NCI-H526 treated with DMSO at 0.1 percent for 48 hours (cell line): Measurements from ENCODE around the gene ASIC1.
"Not testable (repeated sequence)": the region's sequence is repeated elsewhere in the genome, so short reads cannot be mapped to it uniquely, and the experiment has no call there.

ENCODE experiments used
- DNase-seq: peaks from one replicate; lab custom pipeline; 2025; lab: John Stamatoyannopoulos, UW

The ASIC1 gene

DNA sequence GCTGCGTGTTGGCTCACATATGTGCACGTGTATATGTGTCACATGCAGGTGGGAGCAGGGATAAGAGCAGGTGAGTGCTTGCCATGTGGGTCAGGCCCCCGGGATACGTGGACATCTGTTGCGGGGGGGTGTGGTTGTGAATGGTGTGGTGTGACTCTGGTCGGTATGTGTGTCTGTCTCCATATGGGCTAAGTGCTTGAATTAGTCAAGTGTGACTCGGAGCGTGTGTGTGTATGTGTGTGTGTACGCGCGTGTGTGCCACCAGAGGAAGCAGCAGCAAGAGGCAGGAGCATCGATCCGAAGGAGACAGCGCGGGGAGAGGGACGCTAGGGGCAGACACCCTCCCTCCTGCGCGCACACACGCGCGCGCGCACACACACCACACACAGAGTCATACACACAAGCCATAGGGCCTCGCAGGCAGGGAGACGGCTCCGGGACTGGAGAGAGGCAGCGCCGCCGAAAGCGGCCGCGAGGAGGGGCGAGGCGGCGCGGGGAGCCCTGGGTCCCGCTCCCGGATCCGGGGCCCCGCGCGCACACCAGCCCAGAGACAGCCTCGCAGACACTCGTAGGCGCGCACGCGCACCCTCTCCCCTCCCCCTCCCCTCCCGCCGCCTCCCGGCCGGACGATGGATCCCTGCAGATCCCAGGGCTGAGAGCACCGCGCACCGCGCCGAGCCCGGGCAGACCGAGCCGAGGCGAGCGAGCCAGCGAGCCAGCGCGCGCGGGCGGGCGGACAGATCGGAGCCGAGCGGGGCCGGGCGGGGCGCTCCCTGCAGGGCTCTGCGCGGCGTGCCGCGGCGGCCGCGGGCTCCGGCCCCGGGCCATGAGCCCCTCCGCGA is at the start of gene ASIC1:
Gene ASIC1 (plus strand): TSS at position 597 of the 842 bp plus-strand sequence. CDS start 1,171 bp downstream, outside the sequence.
- peak; percentile 66 for DNase-seq

GRCh38 chr12:50013361-50014147 is 43.8 kb upstream of the ASIC1 start:
- no peak for DNase-seq

- DNase-seq = no peak
Measured at GRCh38 chr12:50014342-50014741, 43.1 kb upstream of the ASIC1 start.

DNA sequence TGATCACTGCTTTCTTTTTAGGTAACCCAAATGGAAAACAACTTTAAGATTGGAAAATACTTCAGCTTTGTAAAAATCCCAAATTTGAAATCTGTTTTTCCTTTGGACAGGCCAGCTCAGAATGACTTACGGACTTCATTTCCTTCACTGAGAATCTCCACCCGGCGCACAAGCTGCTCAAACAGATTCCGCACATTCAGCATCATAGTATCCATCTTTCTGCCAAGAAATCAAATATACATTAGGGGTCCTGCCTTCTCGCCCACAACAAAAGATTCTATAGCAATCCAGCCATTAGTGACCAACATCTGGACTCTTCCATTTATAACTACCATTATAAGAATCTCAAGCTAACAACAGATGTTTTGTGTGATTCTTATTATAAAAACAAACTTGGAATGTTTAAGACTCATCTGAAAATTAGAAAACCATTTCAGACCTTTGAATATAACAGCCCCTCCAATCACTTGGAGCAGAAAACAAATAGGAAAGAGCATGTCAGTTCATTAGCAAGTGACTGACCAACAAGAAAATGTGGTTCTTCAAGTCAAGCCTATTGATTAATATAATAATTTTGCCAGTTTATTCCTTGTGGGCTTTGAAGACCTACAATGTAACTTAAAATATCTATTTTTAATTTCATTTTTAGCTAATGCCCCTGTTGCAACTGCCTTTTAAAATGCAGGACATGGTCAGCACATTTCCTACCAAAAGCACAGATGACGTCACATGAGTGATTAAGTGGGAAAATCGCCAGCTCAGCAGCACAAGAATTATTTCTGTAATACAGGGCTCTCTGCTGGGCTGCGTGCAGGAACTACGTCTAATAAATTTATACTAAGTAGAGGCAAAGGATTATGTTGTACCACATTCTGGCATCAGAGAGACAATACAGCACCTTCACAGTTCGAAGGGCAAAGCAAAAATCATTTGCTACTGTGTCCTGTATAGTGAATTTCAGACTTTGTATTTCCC is 40.6 kb upstream of the ASIC1 start:
- no peak for DNase-seq

GRCh38 chr12:50017641-50018040 is 39.8 kb upstream of the ASIC1 start:
- no peak for DNase-seq

GRCh38 chr12:50018154-50018553 is 39.2 kb upstream of the ASIC1 start:
- no peak for DNase-seq

GRCh38 chr12:50018968-50019367 is 38.4 kb upstream of the ASIC1 start:
- no peak for DNase-seq

GRCh38 chr12:50019524-50019923 is 37.9 kb upstream of the ASIC1 start:
- DNase-seq = no peak

- DNase-seq = no peak
Measured at GRCh38 chr12:50021031-50021430, 36.4 kb upstream of the ASIC1 start.

DNA sequence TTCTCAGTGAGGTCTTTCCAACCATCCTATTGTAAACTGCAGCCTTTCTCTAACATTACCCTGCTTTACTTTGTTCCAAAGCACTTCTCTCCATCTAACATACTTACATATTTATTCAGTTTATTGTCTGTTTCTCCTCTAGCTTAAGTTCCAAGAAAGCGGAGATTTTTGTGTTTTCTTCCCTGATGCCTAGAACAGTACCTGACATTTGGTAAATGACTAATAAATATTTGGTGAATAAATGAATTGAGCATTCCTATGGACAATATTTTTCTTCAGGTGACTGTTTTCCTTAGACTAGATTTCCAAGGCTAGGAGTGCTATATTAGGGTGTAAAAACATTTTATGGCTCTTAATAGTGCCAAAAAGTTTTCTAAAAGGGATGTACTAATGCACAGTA is 34.5 kb upstream of the ASIC1 start:
- DNase-seq = no peak

- DNase-seq = no peak
Measured at GRCh38 chr12:50024227-50024626, 33.2 kb upstream of the ASIC1 start.

DNA sequence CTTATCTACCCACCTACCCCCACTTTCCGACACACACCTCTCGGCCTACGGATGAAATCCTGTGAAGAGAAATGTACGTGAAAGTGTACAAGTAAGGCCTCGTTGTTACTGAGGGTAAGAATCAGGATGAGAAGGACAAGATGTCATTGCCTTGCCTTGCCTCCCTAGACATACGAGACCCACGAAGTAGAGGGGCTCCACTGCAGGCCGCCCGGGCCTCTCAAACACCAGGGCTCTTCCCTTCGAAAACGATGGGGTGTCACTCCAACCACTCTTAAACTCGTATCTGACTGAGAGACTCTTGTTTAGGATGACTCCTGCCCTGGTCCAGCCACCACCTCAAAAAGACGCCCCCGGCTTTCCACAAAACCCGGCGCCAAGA is 32.6 kb upstream of the ASIC1 start:
- no peak for DNase-seq

DNA sequence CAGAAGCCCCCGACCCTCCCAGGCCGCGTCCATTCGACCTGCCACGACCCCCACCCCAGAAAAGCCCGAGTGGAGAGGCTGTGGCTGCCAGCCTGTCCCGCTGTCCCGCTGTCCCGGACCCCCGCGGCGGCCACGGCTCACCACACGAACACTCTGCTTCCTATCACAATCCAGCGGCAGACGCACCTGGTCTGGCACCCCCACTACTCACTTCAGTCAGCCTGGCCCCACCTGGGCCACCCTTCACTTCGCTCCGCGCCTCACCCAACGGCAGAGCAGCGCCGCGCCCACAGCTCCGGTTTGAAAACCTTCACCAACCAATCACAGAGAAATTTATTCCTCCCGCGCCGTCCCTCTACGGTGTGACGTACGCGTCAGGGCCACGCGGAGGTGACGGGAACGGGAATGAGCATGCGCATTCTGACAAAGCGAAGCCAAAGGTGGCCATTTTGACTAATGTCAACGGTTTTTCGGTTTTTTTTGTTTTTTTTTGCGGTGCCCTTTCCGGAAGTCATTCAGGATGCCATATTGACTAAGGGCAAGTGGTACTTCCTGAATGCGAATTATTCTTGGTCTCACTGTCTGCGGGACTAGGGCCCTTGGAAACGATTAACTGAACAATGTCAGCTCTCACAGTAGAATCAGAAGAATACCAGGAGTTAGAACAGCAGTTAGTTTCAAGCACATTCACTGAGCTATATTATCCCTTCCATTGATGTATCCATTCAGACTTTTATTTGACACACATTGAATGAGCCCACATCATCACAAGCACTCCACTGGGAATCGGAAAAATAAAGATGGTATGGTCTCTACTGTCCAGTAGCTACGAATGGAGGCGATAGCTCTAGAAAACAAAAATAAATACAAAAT is 32.0 kb upstream of the ASIC1 start, which contains the start of gene RACGAP1:
Gene RACGAP1 (minus strand): TSS at position 308 of the 873 bp plus-strand sequence. CDS start 8,779 bp downstream, outside the sequence.
- peak; percentile 97 for DNase-seq

- no peak for DNase-seq
Measured at GRCh38 chr12:50026691-50027090, 30.7 kb upstream of the ASIC1 start.

- not testable (repeated sequence) for DNase-seq
Measured at GRCh38 chr12:50030449-50030848, 26.9 kb upstream of the ASIC1 start.

- no peak for DNase-seq
Measured at GRCh38 chr12:50032515-50032853, 24.9 kb upstream of the ASIC1 start.

DNA sequence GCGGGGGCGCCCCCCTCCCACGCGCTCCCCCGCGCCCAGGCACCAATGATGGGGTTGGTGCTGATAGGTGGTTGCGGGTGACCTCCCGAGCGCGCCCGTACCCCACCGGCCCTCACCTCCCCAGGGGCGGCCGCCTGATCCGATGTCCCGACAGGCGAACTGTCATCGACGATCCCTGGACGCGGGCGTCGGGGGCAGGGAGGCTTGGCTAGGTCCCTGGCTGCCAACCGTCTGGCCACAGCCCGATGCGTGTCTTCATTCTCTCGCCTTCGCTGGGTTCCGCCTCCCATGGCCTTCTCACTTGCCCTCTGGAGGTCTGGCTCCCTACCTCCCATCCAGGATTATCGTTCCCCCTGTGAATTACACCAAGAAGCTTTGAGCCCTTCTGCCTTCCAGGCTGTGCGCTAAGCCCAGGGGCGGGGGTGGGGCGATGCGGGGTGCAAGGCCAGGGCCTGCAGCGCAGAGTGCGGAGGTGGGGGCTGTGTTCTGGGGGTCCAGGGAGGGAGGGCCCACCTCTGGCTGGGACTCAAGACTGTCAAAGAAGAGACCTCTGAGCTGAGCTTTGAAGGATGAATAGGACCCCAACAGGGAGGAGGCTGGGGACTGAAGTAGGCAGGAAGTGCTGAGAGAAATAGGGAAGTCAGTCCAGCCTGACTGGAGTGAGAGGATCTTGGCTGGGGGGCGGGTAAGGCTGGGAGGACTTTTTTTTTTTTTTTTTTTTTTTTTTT is 24.4 kb upstream of the ASIC1 start:
- DNase-seq = no peak

GRCh38 chr12:50038336-50038735 is 19.1 kb upstream of the ASIC1 start:
- no peak for DNase-seq

DNA sequence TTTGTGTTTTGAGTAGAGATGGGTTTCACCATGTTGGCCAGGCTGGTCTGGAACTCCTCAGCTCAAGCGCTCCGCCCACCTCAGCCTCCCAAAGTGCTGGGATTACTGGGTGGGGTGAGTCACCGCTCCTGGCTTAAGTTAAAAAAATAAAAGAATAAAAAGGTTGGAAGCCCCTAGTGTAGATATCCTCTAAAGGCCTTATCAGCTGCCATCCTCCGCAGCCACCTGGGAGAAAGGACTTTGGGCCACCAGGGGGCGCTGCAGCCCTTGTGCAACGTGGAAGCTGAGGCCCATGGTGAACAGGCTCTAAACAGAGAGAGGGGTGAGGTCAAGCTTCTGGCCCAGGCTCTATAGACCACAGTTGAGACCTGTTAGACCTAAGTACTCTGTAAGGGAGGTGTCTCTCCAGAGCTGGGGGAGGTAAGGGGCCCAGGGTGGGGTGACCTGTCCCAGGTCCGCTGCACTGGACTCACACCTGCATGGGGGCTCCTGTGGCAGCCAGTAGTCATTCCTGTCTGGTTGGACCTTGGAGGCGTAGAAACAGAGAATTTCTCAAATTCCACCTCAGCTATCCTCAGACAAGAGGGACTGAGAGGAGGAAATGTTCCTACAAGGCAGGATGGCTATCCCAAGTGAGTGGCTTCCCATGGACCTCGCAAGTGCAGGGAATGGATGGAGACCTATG is 18.1 kb upstream of the ASIC1 start:
- DNase-seq = peak; percentile 41

GRCh38 chr12:50040657-50041056 is 16.7 kb upstream of the ASIC1 start:
- no peak for DNase-seq
